Suprapubic skin (tissue), 4 donors: Measurements from ENCODE around the gene CEPT1. TPM values are rescaled to one million over a fixed set of nuclear protein-coding genes. Genes with fewer than 3 reads are reported as not detected.

Experiments used
- DNase-seq, 2 donors: peaks; one replicate each; pipeline ENCODE4 v3.0.0-alpha.2; 2019; ENCODE audit warnings: low spot score in 2 of 2
- H3K27ac ChIP-seq: fragments of 200-600 bp; sonication (generic); one replicate; pipeline ENCODE4 v1.5.1; 2019
- H3K27me3 ChIP-seq: fragments of 200-600 bp; sonication (generic); one replicate; pipeline ENCODE4 v1.5.1; 2019
- H3K36me3 ChIP-seq: fragments of 200-600 bp; sonication (generic); one replicate; pipeline ENCODE4 v1.5.1; 2019
- H3K4me1 ChIP-seq: fragments of 200-600 bp; sonication (generic); one replicate; pipeline ENCODE4 v1.5.1; 2019
- H3K4me3 ChIP-seq: fragments of 200-600 bp; sonication (generic); one replicate; pipeline ENCODE4 v1.5.1; 2019; ENCODE audit warnings: mild to moderate bottlenecking
- H3K9me3 ChIP-seq: fragments of 200-600 bp; sonication (generic); one replicate; pipeline ENCODE4 v1.5.1; 2019
- CTCF ChIP-seq, 2 donors: fragments of 200-600 bp in 1 of 2; fragments of 450-650 bp in 1 of 2; sonication (generic) in 1 of 2; IDR thresholded peaks; one replicate each; pipeline ENCODE4 v1.5.1; 2016 to 2019; ENCODE audit warnings: antibody characterized with exemption in 2 of 2, mild to moderate bottlenecking in 1 of 2, moderate library complexity in 1 of 2
- EP300 ChIP-seq: sonication (generic); formaldehyde crosslinking; IDR thresholded peaks from one replicate; pipeline ENCODE4 v1.6.1; 2017; ENCODE audit warnings: antibody characterized with exemption
- POLR2A ChIP-seq, 2 donors: fragments of 450-650 bp; IDR thresholded peaks; one replicate each; pipeline ENCODE4 v1.6.1; 2017; ENCODE audit warnings: antibody characterized with exemption in 2 of 2, mild to moderate bottlenecking in 2 of 2, moderate library complexity in 2 of 2
- POLR2AphosphoS5 ChIP-seq, 3 donors: sonication (generic); formaldehyde crosslinking; IDR thresholded peaks; one replicate each; pipeline ENCODE4 v1.6.1; 2017; ENCODE audit warnings: antibody characterized with exemption in 3 of 3
- WGBS: methylation state at CpG from one replicate; pipeline ENCODE4 v1.1.5; 2018; 5-methylcytosine and 5-hydroxymethylcytosine counted together
- total RNA-seq, 4 donors: library from RNA; depleted of rRNA; stranded (reverse); fragments of >200 nt; gene quantifications; one replicate each; pipeline ENCODE4 v1.1.0, GENCODE V29; 2016

CEPT1 gene
- total RNA-seq, 4 donors from 2014 or later: 29.8 to 50.8 (median 36.9) TPM

GRCh38 chr1:111223126-111223685 lies 83.2 kb downstream of the CEPT1 start:
- Histone ChIP-seq H3K9me3 (no peaks in the 10 kb centered on the region), H3K4me1 (peaks cover 23% of the 10 kb centered on the region), H3K4me3 (no peak overlapping the region), H3K36me3 (no peaks in the 10 kb centered on the region), H3K27ac (no peak overlapping the region), H3K27me3 (no peaks in the 10 kb centered on the region)
- 74% methylated on average over 6 of the region's 6 CpGs for WGBS
- TF ChIP-seq CTCF (IDR thresholded peaks at IDR 0.05) (no peak), POLR2AphosphoS5 (IDR thresholded peaks at IDR 0.05) (no peak)
- DNase-seq: no peak

GRCh38 chr1:111225091-111225490 lies 85.1 kb downstream of the CEPT1 start:
- peaks cover 23% of the 10 kb centered on the region for H3K4me1 ChIP-seq
- no peaks in the 10 kb centered on the region for H3K9me3 ChIP-seq
- no peak overlapping the region for H3K4me3 ChIP-seq
- TF ChIP-seq POLR2AphosphoS5 (IDR thresholded peaks at IDR 0.05): no peak
- TF ChIP-seq CTCF (IDR thresholded peaks at IDR 0.05): no peak
- no peak for TF ChIP-seq POLR2A (IDR thresholded peaks at IDR 0.05)
- no peak for TF ChIP-seq EP300
- no peaks in the 10 kb centered on the region for H3K27me3 ChIP-seq
- H3K36me3 ChIP-seq: no peaks in the 10 kb centered on the region
- no peak overlapping the region for H3K27ac ChIP-seq
- no peak for DNase-seq

- no peaks in the 10 kb centered on the region for H3K9me3 ChIP-seq
- TF ChIP-seq CTCF (IDR thresholded peaks at IDR 0.05) (no peak), POLR2AphosphoS5 (IDR thresholded peaks at IDR 0.05) (no peak)
- no peak for DNase-seq
- H3K36me3 ChIP-seq: no peaks in the 10 kb centered on the region
- no peak overlapping the region for H3K4me3 ChIP-seq
- 74% methylated on average over 6 of the region's 6 CpGs for WGBS
- peaks cover 23% of the 10 kb centered on the region for H3K4me1 ChIP-seq
- no peaks in the 10 kb centered on the region for H3K27me3 ChIP-seq
- H3K27ac ChIP-seq: no peak overlapping the region
These were observed 85.8 kb downstream of the CEPT1 start for GRCh38 chr1:111225717-111226400.

- Histone ChIP-seq H3K36me3 (no peaks in the 10 kb centered on the region), H3K27ac (peak within 1 kb of the TSS; percentile 42), H3K4me1 (peaks cover 17% of the 10 kb centered on the region), H3K4me3 (no peak within 1 kb of the TSS), H3K27me3 (no peaks in the 10 kb centered on the region), H3K9me3 (no peaks in the 10 kb centered on the region)
- whole genome bisulfite sequencing: 39% methylated on average over 3 of the region's 3 CpGs
- DNase-seq: no peak
- TF ChIP-seq POLR2AphosphoS5 (IDR thresholded peaks at IDR 0.05) (no peak), EP300 (no peak), POLR2A (IDR thresholded peaks at IDR 0.05) (no peak), CTCF (IDR thresholded peaks at IDR 0.05) (no peak)
These were observed 87.4 kb downstream of the CEPT1 start, which contains the start of gene CHI3L2 for GRCh38 chr1:111227434-111227833. CHI3L2 (plus strand) TSS chr1:111227713; CDS start chr1:111227730, 17 bp downstream.

- Histone ChIP-seq H3K9me3 (no peaks in the 10 kb centered on the region), H3K36me3 (no peaks in the 10 kb centered on the region), H3K27ac (peak overlapping the region; percentile 42), H3K4me1 (peaks cover 10% of the 10 kb centered on the region), H3K4me3 (no peak overlapping the region), H3K27me3 (no peaks in the 10 kb centered on the region)
- 76% methylated on average over 6 of the region's 6 CpGs for whole genome bisulfite sequencing
- no peak for TF ChIP-seq EP300
- no peak for TF ChIP-seq POLR2A (IDR thresholded peaks at IDR 0.05)
- no peak for DNase-seq
These were observed 88.1 kb downstream of the CEPT1 start for GRCh38 chr1:111227851-111228747.
